ENCODE measurements around the gene CCM2.

CCM2 gene

GRCh38 chr7:45000093-45001032 is at the start of gene CCM2:
Gene CCM2 (plus strand): TSS chr7:45000201. CDS start chr7:45000334, 133 bp downstream.
- DNase-seq, result peak; percentile 29

GRCh38 chr7:44953156-44953555 is 46.8 kb upstream of the CCM2 start:
- no peak for DNase-seq

- no peak for DNase-seq
Observed at GRCh38 chr7:44955733-44956132, 44.3 kb upstream of the CCM2 start.

- no peak for DNase-seq
Observed at GRCh38 chr7:44956157-44956766, 43.7 kb upstream of the CCM2 start.

- no peak for DNase-seq
Observed at GRCh38 chr7:44958645-44959344, 41.2 kb upstream of the CCM2 start.

- no peak for DNase-seq
Observed at GRCh38 chr7:44959433-44959951, 40.5 kb upstream of the CCM2 start.

GRCh38 chr7:44960011-44960580 is 39.9 kb upstream of the CCM2 start:
- no peak for DNase-seq

GRCh38 chr7:44961844-44962482 is 38.0 kb upstream of the CCM2 start:
- no peak for DNase-seq

GRCh38 chr7:44962483-44963251 is 37.3 kb upstream of the CCM2 start:
- DNase-seq, result peak; percentile 34

- no peak for DNase-seq
Observed at GRCh38 chr7:44963364-44964290, 36.4 kb upstream of the CCM2 start.

- DNase-seq, result no peak
Observed at GRCh38 chr7:44964384-44964830, 35.6 kb upstream of the CCM2 start.

GRCh38 chr7:44964831-44965440 is 35.1 kb upstream of the CCM2 start:
- no peak for DNase-seq

- DNase-seq, result no peak
Observed at GRCh38 chr7:44965441-44965903, 34.5 kb upstream of the CCM2 start.

- DNase-seq, result no peak
Observed at GRCh38 chr7:44965937-44966730, 33.9 kb upstream of the CCM2 start.

GRCh38 chr7:44966731-44967538 is 33.1 kb upstream of the CCM2 start:
- DNase-seq, result no peak

GRCh38 chr7:44967571-44968446 is 32.2 kb upstream of the CCM2 start:
- no peak for DNase-seq
